ENCODE measurements around the gene ZFYVE21.

- TF ChIP-seq EZH2 (IDR thresholded peaks at IDR 0.05; ENCODE audit: low read length, unreplicated experiment) (no peak), CTCF (conservative IDR thresholded peaks at IDR 0.05; ENCODE audit: low read depth, low read length) (no peak)
Measured at GRCh38 chr14:103669370-103669769, 46.2 kb upstream of the ZFYVE21 start.

Measured in PC-3 (cell line).